HepG2 (cell line): ENCODE data around the gene OR6C6. TPM values are rescaled to one million over a fixed set of nuclear protein-coding genes. Genes with fewer than 3 reads are reported as not detected.

Experiments used
- ATAC-seq: fragments of 200-7000 bp; cut with Tn5 transposase; 3 replicates; pipeline ENCODE4 v1.9.1; 2020; ENCODE audit warnings: mild to moderate bottlenecking, moderate library complexity
- BruUV-seq: library from RNA; stranded (reverse); fragments of 400-500 nt; replicated peaks from 2 replicates; lab custom pipeline; 2021; lab: Mats Ljungman, UMichigan
- CTCF ChIA-PET: fragments of 300-600 bp; formaldehyde crosslinking; extraction: SDS; loops from one replicate; lab custom pipeline; 2021; ENCODE audit warnings: low total read pairs, inconsistent platforms, low intra/inter-chr PET ratio; lab: Yijun Ruan, JAX
- POLR2A ChIA-PET: fragments of 350-600 bp; sonication (Branson Sonifier 250); formaldehyde crosslinking; loops from one replicate; lab custom pipeline; 2020; ENCODE audit warnings: antibody characterized with exemption, inconsistent platforms; lab: Yijun Ruan, JAX
- DNase-seq: peaks from one replicate; pipeline ENCODE4 v3.0.0-alpha.2; 2015; ENCODE audit warnings: low spot score
- FAIRE-seq: peaks from 3 replicates; lab custom pipeline; 2011; peaks lifted over from hg19 to GRCh38; lab: Jason Lieb, UNC
- H2AFZ ChIP-seq: one replicate; pipeline ENCODE4 v1.6.1; 2011; ENCODE audit warnings: low read length, inconsistent platforms
- H3K27ac ChIP-seq: fragments of 300-600 bp; 3 replicates; pipeline ENCODE4 v1.8.0; 2011; ENCODE audit warnings: mixed run types, mild to moderate bottlenecking, mixed read lengths, low read length, inconsistent platforms; ENCODE audit not compliant: insufficient read depth; ENCODE audit errors: extremely low read length
- H3K27me3 ChIP-seq, 2 experiments: fragments of 200-600 bp in 1 of 2; 2 replicates in 1 of 2; 3 replicates in 1 of 2; pipeline versions ENCODE4 v1.6.0 to v1.8.0; 2011; ENCODE audit warnings: low read length in 2 of 2, mild to moderate bottlenecking in 2 of 2, moderate library complexity in 2 of 2, inconsistent platforms in 1 of 2; ENCODE audit not compliant: insufficient read depth in 2 of 2, control insufficient read depth in 1 of 2
- H3K36me3 ChIP-seq, 2 experiments: fragments of 200-600 bp in 1 of 2; replicated peaks in 1 of 2; 2 replicates in 1 of 2; 3 replicates in 1 of 2; pipeline versions ENCODE4 v1.5.1 to v1.8.0; 2011; ENCODE audit warnings: low read length in 2 of 2, inconsistent platforms in 1 of 2; ENCODE audit not compliant: insufficient read depth in 2 of 2, control insufficient read depth in 1 of 2
- H3K4me1 ChIP-seq: 2 replicates; pipeline ENCODE4 v1.5.1; 2012; ENCODE audit warnings: low read length, inconsistent platforms; ENCODE audit not compliant: insufficient read depth
- H3K4me2 ChIP-seq: 2 replicates; pipeline ENCODE4 v1.6.0; 2011; ENCODE audit warnings: low read depth, low read length, inconsistent platforms
- H3K4me3 ChIP-seq, 3 experiments: fragments of 200-600 bp in 1 of 3; sonication (generic), shearing (Covaris generic) in 1 of 3; replicated peaks in 1 of 3; 2 replicates each; pipeline ENCODE4 v1.5.1; 2011 to 2016; ENCODE audit warnings: low read length in 3 of 3, inconsistent platforms in 2 of 3, low read depth in 2 of 3, mild to moderate bottlenecking in 2 of 3, control low read depth in 1 of 3, mixed read lengths in 1 of 3; ENCODE audit not compliant: insufficient read depth in 1 of 3
- H3K79me2 ChIP-seq: one replicate; pipeline ENCODE4 v1.6.1; 2011; ENCODE audit warnings: low read length, inconsistent platforms; ENCODE audit not compliant: insufficient read depth
- H3K9ac ChIP-seq: 2 replicates; pipeline ENCODE4 v1.6.0; 2011; ENCODE audit warnings: mild to moderate bottlenecking, low read depth, low read length, inconsistent platforms; ENCODE audit not compliant: insufficient read depth
- H3K9me3 ChIP-seq: 2 replicates; pipeline ENCODE4 v1.5.1; 2012; ENCODE audit warnings: mild to moderate bottlenecking, low read length
- H4K20me1 ChIP-seq: 2 replicates; pipeline ENCODE4 v1.6.0; 2011; ENCODE audit warnings: inconsistent platforms, mild to moderate bottlenecking, low read length, moderate library complexity; ENCODE audit not compliant: insufficient read depth
- CENPBD1 ChIP-seq: sonication (generic); formaldehyde crosslinking; IDR thresholded peaks from 2 replicates; pipeline ENCODE4 v1.8.0; 2022; ENCODE audit warnings: missing genetic modification reagents, low read depth, mild to moderate bottlenecking, borderline replicate concordance
- CHD2 ChIP-seq: IDR thresholded peaks from 2 replicates; pipeline ENCODE4 v1.6.1; 2011; ENCODE audit warnings: low read depth, low read length, improper control_type of control experiment
- HOXA3 ChIP-seq: sonication (generic); formaldehyde crosslinking; IDR thresholded peaks from 2 replicates; pipeline ENCODE4 v1.5.0; 2020; ENCODE audit warnings: missing genetic modification reagents
- JDP2 ChIP-seq: sonication (generic); formaldehyde crosslinking; IDR thresholded peaks from 2 replicates; pipeline ENCODE4 v1.8.1; 2022; ENCODE audit warnings: missing genetic modification reagents, borderline replicate concordance
- TCF12 ChIP-seq, 2 experiments: fragments of 450-650 bp in 1 of 2; sonication (generic) in 1 of 2; formaldehyde crosslinking in 1 of 2; IDR thresholded peaks; 2 replicates each; pipeline versions ENCODE4 v1.6.1 to v1.8.0; 2017 to 2022; ENCODE audit warnings: antibody characterized with exemption in 1 of 2, mild to moderate bottlenecking in 1 of 2, missing genetic modification reagents in 1 of 2, moderate library complexity in 1 of 2
- TEF ChIP-seq: sonication (generic); formaldehyde crosslinking; IDR thresholded peaks from 2 replicates; pipeline ENCODE4 v1.5.0; 2020; ENCODE audit warnings: missing genetic modification reagents
- YEATS2 ChIP-seq: sonication (generic); formaldehyde crosslinking; IDR thresholded peaks from 2 replicates; pipeline ENCODE4 v1.4.0; 2020; ENCODE audit warnings: missing genetic modification reagents, borderline replicate concordance
- ZEB1 ChIP-seq: IDR thresholded peaks from 2 replicates; pipeline ENCODE4 v1.6.1; 2012; ENCODE audit warnings: mild to moderate bottlenecking, low read depth, inconsistent platforms; ENCODE audit not compliant: insufficient replicate concordance
- ZNF253 ChIP-seq: sonication (generic); formaldehyde crosslinking; IDR thresholded peaks from 2 replicates; pipeline ENCODE4 v1.8.0; 2022; ENCODE audit warnings: mild to moderate bottlenecking, missing genetic modification reagents, borderline replicate concordance
- ZNF282 ChIP-seq: fragments of 450-650 bp; IDR thresholded peaks from 2 replicates; pipeline ENCODE4 v1.6.1; 2018; ENCODE audit not compliant: partially characterized antibody
- ZNF383 ChIP-seq: sonication (generic); formaldehyde crosslinking; IDR thresholded peaks from 2 replicates; pipeline ENCODE4 v1.4.0; 2020; ENCODE audit warnings: missing genetic modification reagents, mild to moderate bottlenecking, borderline replicate concordance
- ZNF839 ChIP-seq: sonication (generic); formaldehyde crosslinking; IDR thresholded peaks from 2 replicates; pipeline ENCODE4 v1.4.0; 2020; ENCODE audit warnings: missing genetic modification reagents, mild to moderate bottlenecking, borderline replicate concordance
- WGBS: methylation state at CpG from one replicate; pipeline ENCODE4 v1.1.6; 2017; ENCODE audit warnings: low lambda C conversion rate; 5-methylcytosine and 5-hydroxymethylcytosine counted together
- in situ Hi-C: cut with HindIII; loops from 2 replicates; pipeline ENCODE4 v1.10.0; 2017; ENCODE audit warnings: low pct_unique_long_range_greater_than_20kb; ENCODE audit not compliant: extremely low pct_ligation_motif_present
- intact Hi-C: fragments of 100-400 bp; cut with micrococcal nuclease; formaldehyde crosslinking; loops from one replicate; pipeline ENCODE4 v1.10.0; 2022; ENCODE audit not compliant: unreplicated experiment
- polyA plus RNA-seq, 8 experiments: library from polyadenylated mRNA; depleted of rRNA in 3 of 8; stranded (reverse) in 7 of 8; unstranded in 1 of 8; fragments of >200 nt; fragmentation: Illumina TruSeq in 4 of 8; extraction: Trizol in 4 of 8; gene quantifications; 2 replicates each; pipeline versions ENCODE4 v1.2.1 to v1.2.3, GENCODE V29; 2011 to 2016; ENCODE audit warnings: low read depth in 4 of 8, missing spikeins in 1 of 8, mixed read lengths in 1 of 8; ENCODE audit not compliant: insufficient read depth in 1 of 8
- total RNA-seq, 5 experiments: library from RNA; depleted of rRNA; stranded (reverse); fragments of >200 nt; fragmentation: Illumina TruSeq; extraction: Trizol; gene quantifications; 2 replicates each; pipeline ENCODE4 v1.2.3, GENCODE V29; 2016; ENCODE audit warnings: low read depth in 1 of 5

The OR6C6 gene
- total and polyA plus RNA-seq, 2 of the 13 experiments (the other 11 are each of a cell fraction or from before 2014, with no cell fraction given), result not detected

- Histone ChIP-seq H3K4me2 (no peak overlapping the region), H4K20me1 (no peaks in the 10 kb centered on the region), H3K27ac (no peak overlapping the region), H3K79me2 (no peaks in the 10 kb centered on the region), H3K4me1 (no peaks in the 10 kb centered on the region), H3K36me3 (no peaks in the 10 kb centered on the region), H3K9me3 (no peaks in the 10 kb centered on the region), H3K4me3 (no peak overlapping the region), H2AFZ (no peak overlapping the region), H3K9ac (no peak overlapping the region), H3K27me3 (no peaks in the 10 kb centered on the region; a peak in 1 of 5 replicates)
- no TSS peak for BruUV-seq
- intact Hi-C loops, result no loop called here
- FAIRE-seq (no peak), DNase-seq (no peak), ATAC-seq (no peak)
- 13% methylated on average over 10 of the region's 10 CpGs for WGBS
- in situ Hi-C loops, result no loop called here
- ChIA-PET POLR2A (no interaction called here), CTCF (no interaction called here)
- no peak for TF ChIP-seq YEATS2 (CRISPR knock-in tag)
- no peak for TF ChIP-seq JDP2 (CRISPR knock-in tag)
- no peak for TF ChIP-seq HOXA3 (CRISPR knock-in tag)
- no peak for TF ChIP-seq ZNF839 (CRISPR knock-in tag)
- TF ChIP-seq CHD2, result no peak
- TF ChIP-seq ZNF253 (CRISPR knock-in tag), result no peak
- no peak for TF ChIP-seq CENPBD1 (CRISPR knock-in tag)
- TF ChIP-seq ZNF282, result no peak
- no peak for TF ChIP-seq TEF
- TF ChIP-seq ZNF383, result no peak
- no peak for TF ChIP-seq ZEB1
- no peak for TF ChIP-seq TCF12 (IDR thresholded peaks at IDR 0.05)
- no peak for TF ChIP-seq TCF12 (CRISPR knock-in tag; IDR thresholded peaks at IDR 0.05)
Measured at GRCh38 chr12:55336002-55336401, 39.6 kb upstream of the OR6C6 start.
